ENCODE measurements around the gene PNPLA6.
"Not testable (repeated sequence)": the region's sequence is repeated elsewhere in the genome, so short reads cannot be mapped to it uniquely, and the experiment has no call there.

PNPLA6 gene

DNA sequence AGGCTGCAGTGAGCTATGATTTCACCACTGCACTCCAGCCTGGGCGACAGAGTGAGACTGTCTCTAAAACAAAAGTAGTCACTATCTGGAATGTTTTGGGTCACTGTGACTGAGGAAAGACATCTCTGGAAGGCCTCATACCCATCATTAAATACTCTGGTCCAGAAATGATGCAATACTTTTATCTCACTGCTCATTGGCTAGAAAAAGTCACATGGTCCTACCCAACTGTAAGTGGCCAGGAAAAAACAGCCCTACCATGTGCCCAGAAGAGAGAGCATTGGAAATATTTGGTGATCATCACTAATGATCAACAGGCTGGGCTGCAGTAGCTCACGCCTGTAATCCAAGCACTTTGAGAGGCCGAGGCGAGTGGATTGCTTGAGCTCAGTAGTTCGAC is 29.8 kb downstream of the PNPLA6 start:
- TF ChIP-seq, protein P1, sequence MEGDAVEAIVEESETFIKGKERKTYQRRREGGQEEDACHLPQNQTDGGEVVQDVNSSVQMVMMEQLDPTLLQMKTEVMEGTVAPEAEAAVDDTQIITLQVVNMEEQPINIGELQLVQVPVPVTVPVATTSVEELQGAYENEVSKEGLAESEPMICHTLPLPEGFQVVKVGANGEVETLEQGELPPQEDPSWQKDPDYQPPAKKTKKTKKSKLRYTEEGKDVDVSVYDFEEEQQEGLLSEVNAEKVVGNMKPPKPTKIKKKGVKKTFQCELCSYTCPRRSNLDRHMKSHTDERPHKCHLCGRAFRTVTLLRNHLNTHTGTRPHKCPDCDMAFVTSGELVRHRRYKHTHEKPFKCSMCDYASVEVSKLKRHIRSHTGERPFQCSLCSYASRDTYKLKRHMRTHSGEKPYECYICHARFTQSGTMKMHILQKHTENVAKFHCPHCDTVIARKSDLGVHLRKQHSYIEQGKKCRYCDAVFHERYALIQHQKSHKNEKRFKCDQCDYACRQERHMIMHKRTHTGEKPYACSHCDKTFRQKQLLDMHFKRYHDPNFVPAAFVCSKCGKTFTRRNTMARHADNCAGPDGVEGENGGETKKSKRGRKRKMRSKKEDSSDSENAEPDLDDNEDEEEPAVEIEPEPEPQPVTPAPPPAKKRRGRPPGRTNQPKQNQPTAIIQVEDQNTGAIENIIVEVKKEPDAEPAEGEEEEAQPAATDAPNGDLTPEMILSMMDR (IDR thresholded peaks at IDR 0.05; ENCODE audit: insufficient read depth, low read length, poor library complexity, severe bottlenecking): no peak
- Histone ChIP-seq H3K4me3 (replicated peaks; ENCODE audit: low read depth, low read length) (no peak overlapping the region), H3K27me3 (replicated peaks; ENCODE audit: control insufficient read depth, insufficient read depth, low read length) (no peaks in the 10 kb centered on the region), H3K36me3 (ENCODE audit: control insufficient read depth, insufficient read depth, low read length) (peaks cover 2% of the 10 kb centered on the region; the same call in 1 of the 2 replicates)
- DNase-seq (ENCODE audit: extremely low read depth, insufficient read length): no peak

DNA sequence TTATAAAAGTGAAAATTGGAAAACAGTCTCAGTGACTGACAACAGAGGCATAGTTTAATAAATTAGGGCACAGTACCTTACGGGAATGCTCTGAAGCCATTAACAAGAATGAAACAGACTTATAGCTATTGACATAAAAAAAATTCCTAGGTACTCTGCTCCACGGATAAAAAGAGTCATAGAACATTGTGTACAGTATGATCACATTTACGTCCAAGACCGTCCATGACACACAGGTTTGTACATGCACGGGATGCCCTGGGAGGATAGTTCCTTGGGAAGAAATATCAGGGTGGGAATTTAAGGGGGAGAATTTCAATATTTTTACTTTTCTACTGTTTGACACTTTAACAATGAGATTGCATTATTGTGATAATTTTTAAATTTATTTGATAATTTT is 35.2 kb downstream of the PNPLA6 start:
- TF ChIP-seq, protein P1 (IDR thresholded peaks at IDR 0.05; ENCODE audit: insufficient read depth, low read length, poor library complexity, severe bottlenecking): no peak
- no peaks in the 10 kb centered on the region for H3K36me3 ChIP-seq (ENCODE audit: control insufficient read depth, insufficient read depth, low read length)
- no peak for DNase-seq (ENCODE audit: extremely low read depth, insufficient read length)
- H3K4me3 ChIP-seq (replicated peaks; ENCODE audit: low read depth, low read length): no peak overlapping the region
- H3K27me3 ChIP-seq (replicated peaks; ENCODE audit: control insufficient read depth, insufficient read depth, low read length): no peaks in the 10 kb centered on the region

DNA sequence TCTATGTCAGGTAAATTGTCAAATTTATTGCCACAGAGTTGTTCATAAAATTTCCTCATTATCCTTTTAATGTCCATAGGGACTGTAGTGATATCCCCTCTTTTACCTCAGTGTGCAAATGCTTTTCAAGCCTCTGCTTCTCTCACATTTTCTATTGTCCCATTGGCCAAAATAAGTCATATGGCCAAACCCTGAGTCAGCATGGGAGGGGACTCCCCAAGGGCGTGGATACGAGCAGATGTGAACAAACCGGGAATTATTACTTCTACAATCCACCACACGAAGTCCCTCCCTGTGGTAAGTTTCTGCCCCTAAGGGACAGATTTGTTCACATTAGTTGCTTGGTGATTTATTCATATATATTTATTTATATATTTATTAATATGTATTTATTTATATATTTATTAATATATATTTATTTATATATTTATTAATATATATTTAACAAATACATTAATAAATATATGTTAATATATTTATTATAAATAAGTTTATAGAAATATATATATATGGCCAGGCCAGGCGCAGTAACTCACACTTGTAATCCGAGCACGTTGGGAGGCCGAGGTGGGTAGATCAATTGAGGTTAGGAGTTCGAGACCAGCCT is 40.0 kb downstream of the PNPLA6 start:
- DNase-seq (ENCODE audit: extremely low read depth, insufficient read length): no peak
- H3K36me3 ChIP-seq (ENCODE audit: control insufficient read depth, insufficient read depth, low read length): no peaks in the 10 kb centered on the region
- TF ChIP-seq, protein P1 (IDR thresholded peaks at IDR 0.05; ENCODE audit: insufficient read depth, low read length, poor library complexity, severe bottlenecking): no peak
- H3K27me3 ChIP-seq (replicated peaks; ENCODE audit: control insufficient read depth, insufficient read depth, low read length): no peaks in the 10 kb centered on the region
- H3K4me3 ChIP-seq (replicated peaks; ENCODE audit: low read depth, low read length): no peak overlapping the region

DNA sequence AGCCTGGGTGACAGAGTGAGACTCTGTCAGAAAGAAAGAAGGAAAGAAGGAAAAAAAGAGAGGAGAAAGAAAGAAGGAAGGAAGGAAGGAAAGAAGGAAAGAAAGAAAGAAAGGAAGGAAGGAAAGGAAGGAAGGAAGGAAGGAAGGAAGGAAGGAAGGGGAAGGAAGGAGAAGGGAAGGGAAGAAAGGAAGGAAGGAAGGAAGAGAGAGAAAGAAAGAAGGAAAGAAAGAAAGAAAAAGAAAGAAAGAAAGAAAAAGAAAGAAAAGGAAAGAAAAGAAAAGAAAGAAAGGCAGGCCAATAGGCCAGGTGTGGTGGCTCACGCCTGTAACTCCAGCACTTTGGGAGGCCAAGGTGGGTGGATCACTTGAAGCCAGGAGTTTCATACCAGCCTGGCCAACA is 41.9 kb downstream of the PNPLA6 start:
- not testable (repeated sequence) for H3K36me3 ChIP-seq (ENCODE audit: control insufficient read depth, insufficient read depth, low read length); H3K27me3 ChIP-seq (replicated peaks; ENCODE audit: control insufficient read depth, insufficient read depth, low read length); H3K4me3 ChIP-seq (replicated peaks; ENCODE audit: low read depth, low read length); DNase-seq (ENCODE audit: extremely low read depth, insufficient read length)

DNA sequence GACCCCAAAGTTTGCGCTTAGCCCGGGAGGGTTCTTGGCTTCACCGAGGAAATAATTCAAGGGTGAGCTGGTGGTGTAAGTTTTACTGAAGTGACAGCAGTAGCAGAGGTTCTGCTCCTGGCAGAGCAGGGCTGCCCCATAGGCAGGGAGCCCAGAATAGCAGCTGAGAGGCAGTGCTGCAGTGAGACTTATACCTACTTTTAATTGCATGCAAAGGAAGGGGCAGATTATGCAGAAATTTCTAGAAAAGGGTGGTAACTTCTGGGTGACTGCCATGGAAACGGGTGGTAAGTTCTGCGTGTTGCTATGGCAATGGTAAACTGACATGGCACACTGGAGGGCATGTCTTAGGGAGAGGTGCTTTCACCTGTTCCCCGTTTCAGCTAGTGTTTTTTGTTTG is 42.6 kb downstream of the PNPLA6 start:
- DNase-seq (ENCODE audit: extremely low read depth, insufficient read length): no peak
- no peaks in the 10 kb centered on the region for H3K27me3 ChIP-seq (replicated peaks; ENCODE audit: control insufficient read depth, insufficient read depth, low read length)
- TF ChIP-seq, protein P1 (IDR thresholded peaks at IDR 0.05; ENCODE audit: insufficient read depth, low read length, poor library complexity, severe bottlenecking): no peak

DNA sequence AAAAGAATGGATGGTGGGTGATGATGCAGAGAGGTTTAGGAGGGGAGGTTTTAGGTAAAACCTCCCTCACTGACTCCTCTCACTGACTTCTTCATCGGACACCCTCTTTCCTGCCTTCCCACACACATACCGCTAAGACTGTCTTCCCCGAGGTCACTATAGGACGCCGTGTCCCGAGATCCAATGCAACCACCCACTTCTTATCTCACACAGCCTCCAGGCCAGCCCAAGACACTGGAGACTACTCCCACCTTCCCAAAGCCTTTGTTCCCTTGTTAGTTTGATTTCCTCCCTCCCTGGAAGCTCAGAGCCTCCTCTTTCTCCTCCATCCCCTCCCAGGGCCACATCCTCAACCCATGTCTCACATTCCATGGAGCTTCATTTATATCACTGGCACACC is 43.7 kb downstream of the PNPLA6 start:
- TF ChIP-seq, protein P1 (IDR thresholded peaks at IDR 0.05; ENCODE audit: insufficient read depth, low read length, poor library complexity, severe bottlenecking): no peak
- Histone ChIP-seq H3K27me3 (replicated peaks; ENCODE audit: control insufficient read depth, insufficient read depth, low read length) (no peaks in the 10 kb centered on the region), H3K36me3 (ENCODE audit: control insufficient read depth, insufficient read depth, low read length) (no peaks in the 10 kb centered on the region), H3K4me3 (replicated peaks; ENCODE audit: low read depth, low read length) (no peak overlapping the region)
- no peak for DNase-seq (ENCODE audit: extremely low read depth, insufficient read length)

More for the DNA sequence above, 42.6 kb downstream of the PNPLA6 start:
- H3K36me3 ChIP-seq (ENCODE audit: control insufficient read depth, insufficient read depth, low read length): no peaks in the 10 kb centered on the region
- no peak overlapping the region for H3K4me3 ChIP-seq (replicated peaks; ENCODE audit: low read depth, low read length)
